Measurements from ENCODE around the gene FRYL. TPM values are rescaled to one million over a fixed set of nuclear protein-coding genes. Genes with fewer than 3 reads are reported as not detected.

FRYL gene
- total RNA-seq, 1 experiment from 2014 or later: 47.7 TPM

DNA sequence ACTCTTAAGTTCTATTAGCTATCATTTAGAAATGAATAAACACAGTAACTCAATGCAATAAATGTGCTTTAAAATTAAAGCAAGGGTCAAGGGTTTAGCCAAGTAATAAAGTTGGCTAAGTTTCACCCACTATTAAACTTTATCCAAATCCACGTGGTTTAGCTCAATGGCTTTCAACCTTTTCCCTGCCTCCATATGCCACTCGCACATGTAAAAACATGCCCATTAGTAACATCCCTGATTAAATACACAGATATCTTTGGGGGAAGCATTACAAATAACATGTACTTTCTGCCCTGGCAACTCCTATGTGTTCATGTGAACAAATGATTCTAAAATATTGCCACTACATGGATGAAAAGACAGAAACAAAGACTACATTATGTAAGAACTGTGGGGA is 159.2 kb downstream of the FRYL start:
- no TSS peak for BruUV-seq (replicated peaks)

GRCh38 chr4:48620093-48620492 is 160.0 kb downstream of the FRYL start:
- Histone ChIP-seq H3K9ac (ENCODE audit: low read length) (no peak overlapping the region), H3K4me2 (ENCODE audit: low read length) (no peak overlapping the region), H3K79me2 (ENCODE audit: insufficient read depth, low read length) (no peaks in the 10 kb centered on the region), H3K4me3 (replicated peaks in 1 of 2; ENCODE audit: low read depth in 1 of 2, low read length in 2 of 2) (no peak overlapping the region), H2AFZ (ENCODE audit: low read depth, low read length, poor library complexity, severe bottlenecking) (no peak overlapping the region), H3K27me3 (ENCODE audit: insufficient read depth, low read length) (no peaks in the 10 kb centered on the region), H3K36me3 (ENCODE audit: control insufficient read depth in 1 of 2, insufficient read depth in 2 of 2, low read length in 2 of 2) (peaks cover 2 to 3% of the 10 kb centered on the region in 2 experiments; a peak in 1 of 4 replicates), H3K9me2 (ENCODE audit: insufficient read depth) (no peaks in the 10 kb centered on the region), H3K27ac (ENCODE audit: low read depth, low read length) (no peak overlapping the region), H4K20me1 (ENCODE audit: insufficient read depth) (no peaks in the 10 kb centered on the region), H3K9me3 (ENCODE audit: control insufficient read depth in 1 of 2, insufficient read depth in 1 of 2, low read depth in 1 of 2, low read length in 2 of 2) (no peaks in the 10 kb centered on the region), H3K4me1 (ENCODE audit: control insufficient read depth in 1 of 2, insufficient read depth in 2 of 2, low read length in 2 of 2) (no peaks in the 10 kb centered on the region)
- no peak for ATAC-seq
- intact Hi-C loops (cut with micrococcal nuclease): no loop called here
- CTCF ChIA-PET: interaction anchor here (2.7 kb wide), 1 partner anchor 42 kb away, joined by 7 read pairs; no protein-coding TSS in a partner anchor
- POLR2A ChIA-PET: no interaction called here
- no TSS peak for BruUV-seq (replicated peaks)
- RAD21 ChIA-PET (ENCODE audit: low non-redundant PET in 1 of 2, low total read pairs in 2 of 2, uncharacterized antibody in 2 of 2, unreplicated experiment in 2 of 2): no interaction called here
- DNase-seq (ENCODE audit: low read depth, low spot score): no peak
- TF ChIP-seq REST (IDR thresholded peaks at IDR 0.05; ENCODE audit: low read depth): no peak
- TF ChIP-seq CEBPB (IDR thresholded peaks at IDR 0.05; ENCODE audit: low read depth): no peak
- no peak for TF ChIP-seq SP1 (IDR thresholded peaks at IDR 0.05; ENCODE audit: low read depth)
- no peak for TF ChIP-seq EZH2 (IDR thresholded peaks at IDR 0.05)
- no peak for TF ChIP-seq TCF7L2 (IDR thresholded peaks at IDR 0.05; ENCODE audit: borderline replicate concordance, extremely low read depth, insufficient read depth, insufficient read length)
- TF ChIP-seq JUND (IDR thresholded peaks at IDR 0.05): no peak
- no peak for TF ChIP-seq SIN3A (IDR thresholded peaks at IDR 0.05; ENCODE audit: low read depth)
- no peak for TF ChIP-seq EZH2phosphoT487 (IDR thresholded peaks at IDR 0.05; ENCODE audit: borderline replicate concordance)
- TF ChIP-seq EGR1 (IDR thresholded peaks at IDR 0.05; ENCODE audit: low read depth): no peak
- TF ChIP-seq ZFX (IDR thresholded peaks at IDR 0.05): no peak

More for the DNA sequence above, 159.2 kb downstream of the FRYL start:
- H3K4me2 ChIP-seq (ENCODE audit: low read length): no peak overlapping the region
- no peaks in the 10 kb centered on the region for H3K9me3 ChIP-seq (ENCODE audit: control insufficient read depth in 1 of 2, insufficient read depth in 1 of 2, low read depth in 1 of 2, low read length in 2 of 2)
- TF ChIP-seq, protein P1, sequence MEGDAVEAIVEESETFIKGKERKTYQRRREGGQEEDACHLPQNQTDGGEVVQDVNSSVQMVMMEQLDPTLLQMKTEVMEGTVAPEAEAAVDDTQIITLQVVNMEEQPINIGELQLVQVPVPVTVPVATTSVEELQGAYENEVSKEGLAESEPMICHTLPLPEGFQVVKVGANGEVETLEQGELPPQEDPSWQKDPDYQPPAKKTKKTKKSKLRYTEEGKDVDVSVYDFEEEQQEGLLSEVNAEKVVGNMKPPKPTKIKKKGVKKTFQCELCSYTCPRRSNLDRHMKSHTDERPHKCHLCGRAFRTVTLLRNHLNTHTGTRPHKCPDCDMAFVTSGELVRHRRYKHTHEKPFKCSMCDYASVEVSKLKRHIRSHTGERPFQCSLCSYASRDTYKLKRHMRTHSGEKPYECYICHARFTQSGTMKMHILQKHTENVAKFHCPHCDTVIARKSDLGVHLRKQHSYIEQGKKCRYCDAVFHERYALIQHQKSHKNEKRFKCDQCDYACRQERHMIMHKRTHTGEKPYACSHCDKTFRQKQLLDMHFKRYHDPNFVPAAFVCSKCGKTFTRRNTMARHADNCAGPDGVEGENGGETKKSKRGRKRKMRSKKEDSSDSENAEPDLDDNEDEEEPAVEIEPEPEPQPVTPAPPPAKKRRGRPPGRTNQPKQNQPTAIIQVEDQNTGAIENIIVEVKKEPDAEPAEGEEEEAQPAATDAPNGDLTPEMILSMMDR (IDR thresholded peaks at IDR 0.05 in 2 of 3, conservative IDR thresholded peaks at IDR 0.05 in 1 of 3; ENCODE audit: borderline replicate concordance in 1 of 3, insufficient read depth in 1 of 3, low read depth in 2 of 3, low read length in 2 of 3): no peak
- no peak for TF ChIP-seq ATF3 (IDR thresholded peaks at IDR 0.05)
- TF ChIP-seq ZFX (IDR thresholded peaks at IDR 0.05): no peak
- TF ChIP-seq EZH2phosphoT487 (IDR thresholded peaks at IDR 0.05; ENCODE audit: borderline replicate concordance): no peak
- no peak for TF ChIP-seq SIN3A (IDR thresholded peaks at IDR 0.05; ENCODE audit: low read depth)
- TF ChIP-seq CBX3 (IDR thresholded peaks at IDR 0.05; ENCODE audit: low read depth): no peak
- no peak for TF ChIP-seq FOSL1 (IDR thresholded peaks at IDR 0.05; ENCODE audit: low read depth)
- no peaks in the 10 kb centered on the region for H4K20me1 ChIP-seq (ENCODE audit: insufficient read depth)
- no peaks in the 10 kb centered on the region for H3K79me2 ChIP-seq (ENCODE audit: insufficient read depth, low read length)
- intact Hi-C loops (cut with micrococcal nuclease): no loop called here
- no peaks in the 10 kb centered on the region for H3K4me1 ChIP-seq (ENCODE audit: control insufficient read depth in 1 of 2, insufficient read depth in 2 of 2, low read length in 2 of 2)
- no peaks in the 10 kb centered on the region for H3K9me2 ChIP-seq (ENCODE audit: insufficient read depth)
- H3K27me3 ChIP-seq (ENCODE audit: insufficient read depth, low read length): no peaks in the 10 kb centered on the region
- H3K9ac ChIP-seq (ENCODE audit: low read length): no peak overlapping the region
- ChIA-PET CTCF (interaction anchor here (2.7 kb wide), 1 partner anchor 42 kb away, joined by 7 read pairs; no protein-coding TSS in a partner anchor), RAD21 (ENCODE audit: low non-redundant PET in 1 of 2, low total read pairs in 2 of 2, uncharacterized antibody in 2 of 2, unreplicated experiment in 2 of 2) (no interaction called here), POLR2A (no interaction called here)
- no peak overlapping the region for H3K27ac ChIP-seq (ENCODE audit: low read depth, low read length)
- no peak for DNase-seq (ENCODE audit: low read depth, low spot score)
- peaks cover 0 to 3% of the 10 kb centered on the region in 2 experiments; a peak in 1 of 4 replicates for H3K36me3 ChIP-seq (ENCODE audit: control insufficient read depth in 1 of 2, insufficient read depth in 2 of 2, low read length in 2 of 2)
- no peak overlapping the region for H3K4me3 ChIP-seq (replicated peaks in 1 of 2; ENCODE audit: low read depth in 1 of 2, low read length in 2 of 2)
- no peak overlapping the region for H2AFZ ChIP-seq (ENCODE audit: low read depth, low read length, poor library complexity, severe bottlenecking)
- ATAC-seq: no peak

Data from HCT116 (cell line).